Lung (tissue), 12 donors: ENCODE results near the gene HMGCS2. TPM values are rescaled to one million over a fixed set of nuclear protein-coding genes. Genes with fewer than 3 reads are reported as not detected.
A peak's percentile ranks its signal among the peaks of the same experiment; 100 is the strongest.

Source experiments
- ATAC-seq: fragments of 200-7000 bp; cut with Tn5 transposase; one replicate; pipeline ENCODE4 v1.9.1; 2020; ENCODE audit warnings: moderate number of reproducible peaks; ENCODE audit not compliant: insufficient read depth, low FRiP score
- DNase-seq, 3 donors: peaks; one replicate each; pipeline ENCODE4 v3.0.0-alpha.2; 2013 to 2017
- H3K27ac ChIP-seq, 2 donors: one replicate each; pipeline ENCODE4 v1.5.1; 2013; ENCODE audit warnings: mild to moderate bottlenecking in 2 of 2, moderate library complexity in 2 of 2, control low read depth in 1 of 2, inconsistent platforms in 1 of 2, low read depth in 1 of 2, low read length in 1 of 2
- H3K27me3 ChIP-seq, 3 donors: one replicate each; pipeline ENCODE4 v1.5.1; 2013; ENCODE audit warnings: low read length in 2 of 3; ENCODE audit not compliant: control insufficient read depth in 3 of 3, insufficient read depth in 3 of 3
- H3K36me3 ChIP-seq, 4 donors: one replicate each; pipeline ENCODE4 v1.5.1; 2013; ENCODE audit warnings: low read length in 4 of 4, mild to moderate bottlenecking in 1 of 4, moderate library complexity in 1 of 4; ENCODE audit not compliant: control insufficient read depth in 4 of 4, insufficient read depth in 4 of 4
- H3K4me1 ChIP-seq, 5 donors: one replicate each; pipeline ENCODE4 v1.5.1; 2013; ENCODE audit warnings: low read length in 5 of 5, mild to moderate bottlenecking in 2 of 5, moderate library complexity in 1 of 5; ENCODE audit not compliant: control insufficient read depth in 5 of 5, insufficient read depth in 5 of 5
- H3K4me3 ChIP-seq: one replicate; pipeline ENCODE4 v1.5.1; 2013; ENCODE audit warnings: mild to moderate bottlenecking, control low read depth, moderate library complexity
- H3K9ac ChIP-seq, 2 donors: one replicate each; pipeline ENCODE4 v1.5.1; 2013; ENCODE audit warnings: low read length in 2 of 2, control low read depth in 1 of 2; ENCODE audit not compliant: insufficient read depth in 1 of 2
- H3K9me3 ChIP-seq, 4 donors: one replicate each; pipeline ENCODE4 v1.5.1; 2013; ENCODE audit warnings: low read length in 3 of 4, mild to moderate bottlenecking in 1 of 4, moderate library complexity in 1 of 4; ENCODE audit not compliant: control insufficient read depth in 4 of 4, insufficient read depth in 3 of 4
- WGBS, 2 donors: extraction: QIAGEN DNeasy Blood & Tissue Kit; methylation state at CpG; one replicate each; pipeline ENCODE4 v1.1.7; 2013; 5-methylcytosine and 5-hydroxymethylcytosine counted together
- polyA plus RNA-seq, 2 donors: library from polyadenylated mRNA; stranded (reverse); fragments of 200-250 nt; gene quantifications; one replicate each; pipeline ENCODE4 v1.2.1, GENCODE V29; 2013
- total RNA-seq, 2 donors: library from RNA; depleted of rRNA in 1 of 2; stranded (reverse); fragments of >200 nt in 1 of 2; gene quantifications; one replicate each; pipeline ENCODE4 v1.2.1, GENCODE V29; 2014 to 2021
- TF ChIP-seq, protein P1 (sequence below): IDR thresholded peaks from 2 replicates; pipeline ENCODE4 v1.5.1; 2012; ENCODE audit warnings: mild to moderate bottlenecking; ENCODE audit errors: control extremely low read depth, extremely low read depth
- donor health status: control.
- donor health status: control.
- donor health status: Bipolar disorder and iron deficiency.
- donor health status: healthy.
- donor health status: DM: yes; HTN: yes; CAD: no.

HMGCS2 gene
- total and polyA plus RNA-seq, 4 donors = 0.28 to 4.2 (median 0.52) TPM; not detected in 1

DNA sequence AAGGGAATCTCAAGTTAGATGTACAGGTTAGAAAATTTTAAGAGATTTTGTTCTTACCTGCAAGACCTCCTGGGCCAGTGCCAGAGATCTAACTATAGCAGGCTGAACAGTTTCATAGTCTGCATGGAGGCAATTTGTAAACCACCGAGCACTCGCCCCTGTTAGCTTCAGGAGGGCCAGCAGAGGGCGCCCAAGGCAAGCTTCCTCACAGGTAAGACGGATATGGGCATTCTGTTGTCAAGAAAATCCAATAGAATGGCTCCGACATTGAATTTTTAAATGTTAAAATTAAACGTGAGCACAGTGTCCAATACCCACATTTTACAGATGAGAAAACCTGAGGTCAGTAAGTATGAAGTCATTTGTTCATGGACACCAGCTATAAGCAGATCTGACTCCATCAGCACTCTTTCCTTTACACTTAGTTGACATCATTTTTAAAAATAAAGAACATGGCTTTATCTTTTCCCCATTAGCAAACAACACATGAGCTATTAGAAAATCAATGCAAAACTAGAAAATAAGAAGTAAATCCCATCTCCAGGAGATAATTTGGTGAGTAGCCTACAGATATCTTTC, 40.4 kb upstream of the HMGCS2 start:
- Histone ChIP-seq H3K27ac (no peak overlapping the region), H3K4me1 (no peaks in the 10 kb centered on the region), H3K9ac (no peak overlapping the region), H3K27me3 (peaks cover 0 to 2% (median 0%) of the 10 kb centered on the region in 3 donors), H3K4me3 (no peak overlapping the region), H3K36me3 (no peaks in the 10 kb centered on the region), H3K9me3 (no peaks in the 10 kb centered on the region)
- DNase-seq = peak; percentile 70 to 80 (median 75)
- TF ChIP-seq, protein P1, sequence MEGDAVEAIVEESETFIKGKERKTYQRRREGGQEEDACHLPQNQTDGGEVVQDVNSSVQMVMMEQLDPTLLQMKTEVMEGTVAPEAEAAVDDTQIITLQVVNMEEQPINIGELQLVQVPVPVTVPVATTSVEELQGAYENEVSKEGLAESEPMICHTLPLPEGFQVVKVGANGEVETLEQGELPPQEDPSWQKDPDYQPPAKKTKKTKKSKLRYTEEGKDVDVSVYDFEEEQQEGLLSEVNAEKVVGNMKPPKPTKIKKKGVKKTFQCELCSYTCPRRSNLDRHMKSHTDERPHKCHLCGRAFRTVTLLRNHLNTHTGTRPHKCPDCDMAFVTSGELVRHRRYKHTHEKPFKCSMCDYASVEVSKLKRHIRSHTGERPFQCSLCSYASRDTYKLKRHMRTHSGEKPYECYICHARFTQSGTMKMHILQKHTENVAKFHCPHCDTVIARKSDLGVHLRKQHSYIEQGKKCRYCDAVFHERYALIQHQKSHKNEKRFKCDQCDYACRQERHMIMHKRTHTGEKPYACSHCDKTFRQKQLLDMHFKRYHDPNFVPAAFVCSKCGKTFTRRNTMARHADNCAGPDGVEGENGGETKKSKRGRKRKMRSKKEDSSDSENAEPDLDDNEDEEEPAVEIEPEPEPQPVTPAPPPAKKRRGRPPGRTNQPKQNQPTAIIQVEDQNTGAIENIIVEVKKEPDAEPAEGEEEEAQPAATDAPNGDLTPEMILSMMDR = peak; percentile 44
- ATAC-seq = peak; percentile 87
- 1 to 2% methylated on average over 6 of the region's 6 CpGs for WGBS, 2 donors

DNA sequence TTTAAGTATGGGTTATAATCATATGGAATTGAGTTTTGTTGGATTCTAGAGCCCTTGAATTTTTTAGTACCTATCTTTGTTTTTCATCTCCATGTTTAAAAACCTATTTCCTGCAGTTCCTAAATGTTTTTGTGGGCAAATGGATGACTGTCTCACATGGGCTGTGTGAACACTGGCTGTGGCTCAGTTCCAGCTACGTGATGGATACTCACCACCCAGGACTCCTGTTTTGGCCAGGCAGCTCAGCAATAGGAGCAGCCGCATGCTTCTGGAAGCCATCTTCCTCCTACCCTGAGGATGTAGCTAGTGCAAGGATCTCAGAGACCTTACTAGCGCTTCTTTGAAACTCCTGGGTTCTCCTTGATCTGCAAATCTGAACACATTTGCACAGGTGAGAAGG, 39.8 kb upstream of the HMGCS2 start:
- ATAC-seq (no peak), DNase-seq (no peak)
- TF ChIP-seq, protein P1 = no peak
- 49 to 73% methylated on average over 3 of the region's 3 CpGs for WGBS, 2 donors
- H3K9ac ChIP-seq = no peak overlapping the region
- H3K36me3 ChIP-seq = no peaks in the 10 kb centered on the region
- no peak overlapping the region for H3K27ac ChIP-seq
- H3K27me3 ChIP-seq = peaks cover 0 to 2% (median 0%) of the 10 kb centered on the region in 3 donors
- no peaks in the 10 kb centered on the region for H3K4me1 ChIP-seq
- no peak overlapping the region for H3K4me3 ChIP-seq
- H3K9me3 ChIP-seq = no peaks in the 10 kb centered on the region

- 72 to 73% methylated on average over 4 of the region's 4 CpGs for WGBS, 2 donors
- no peak for ATAC-seq
- no peak for DNase-seq
- H3K27ac ChIP-seq = no peak overlapping the region
- H3K4me1 ChIP-seq = no peaks in the 10 kb centered on the region
- H3K4me3 ChIP-seq = no peak overlapping the region
- no peaks in the 10 kb centered on the region for H3K36me3 ChIP-seq
- H3K9me3 ChIP-seq = no peaks in the 10 kb centered on the region
- H3K27me3 ChIP-seq = peaks cover 0 to 2% (median 0%) of the 10 kb centered on the region in 3 donors
- TF ChIP-seq, protein P1 = no peak
- no peak overlapping the region for H3K9ac ChIP-seq
Observed at GRCh38 chr1:119806489-119806888, 37.8 kb upstream of the HMGCS2 start.

GRCh38 chr1:119805746-119806145, 37.0 kb upstream of the HMGCS2 start:
- TF ChIP-seq, protein P1 = no peak
- Histone ChIP-seq H3K27ac (no peak overlapping the region), H3K9ac (no peak overlapping the region), H3K4me1 (no peaks in the 10 kb centered on the region), H3K27me3 (peaks cover 0 to 2% (median 0%) of the 10 kb centered on the region in 3 donors), H3K9me3 (no peaks in the 10 kb centered on the region), H3K36me3 (no peaks in the 10 kb centered on the region), H3K4me3 (no peak overlapping the region)
- DNase-seq (no peak), ATAC-seq (no peak)
- WGBS, 2 donors = 92 to 96% methylated on average over 13 of the region's 13 CpGs
